ENCODE measurements around the gene XIAP. TPM values are rescaled to one million over a fixed set of nuclear protein-coding genes. Genes with fewer than 3 reads are reported as not detected.
"Not testable (repeated sequence)": the region's sequence is repeated elsewhere in the genome, so short reads cannot be mapped to it uniquely, and the experiment has no call there.

XIAP gene
- total RNA-seq, 3 donors from 2014 or later: 72.4 to 82.2 (median 73.9) TPM

DNA sequence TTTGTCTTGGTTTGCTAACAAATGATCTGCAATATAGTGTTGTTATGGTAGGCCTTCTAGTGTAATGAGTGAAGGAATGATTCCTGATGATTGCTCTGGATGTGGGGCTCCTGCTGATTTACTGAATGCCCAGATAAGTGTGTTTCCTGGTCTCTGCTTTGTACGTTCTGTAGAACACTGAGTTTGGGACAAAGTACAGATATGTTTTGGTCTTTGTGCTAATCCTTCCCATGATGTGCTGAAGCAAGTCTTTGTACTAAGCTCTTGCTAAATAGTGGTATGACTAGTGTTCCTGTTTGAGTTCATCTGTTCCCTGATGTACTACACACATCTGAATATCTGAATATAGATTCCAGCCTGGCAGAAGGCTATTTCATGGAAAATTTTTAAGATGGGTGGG, 36.9 kb upstream of the XIAP start:
- DNase-seq (no peak), ATAC-seq (peak; percentile 37)

DNA sequence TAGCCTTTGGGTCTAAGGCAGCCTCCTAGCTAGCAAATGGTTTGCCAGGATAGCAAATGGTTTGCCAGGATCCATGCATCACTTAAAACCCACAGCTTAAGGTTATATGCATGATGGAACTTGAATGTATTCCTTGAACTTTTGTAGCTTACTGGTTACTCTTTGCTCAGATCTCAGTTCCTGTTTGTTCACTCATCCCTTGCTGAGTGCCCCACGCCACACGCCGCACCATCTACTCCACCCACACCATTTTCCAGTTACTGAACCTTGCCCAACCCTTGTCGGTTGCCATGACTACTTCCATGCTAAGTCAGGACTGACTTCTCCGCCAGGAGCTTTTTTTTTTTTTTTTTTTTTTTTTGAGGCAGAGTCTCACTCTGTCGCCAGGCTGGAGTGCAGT, 29.5 kb upstream of the XIAP start:
- DNase-seq: peak; percentile 68 to 76 (median 75)
- intact Hi-C loops (cut with DNase I, micrococcal nuclease): loop anchor here in 1 of 2 donors (10.0 kb wide), 1 partner anchor 234 kb away; no protein-coding TSS in a partner anchor
- Histone ChIP-seq H3K4me1 (ENCODE audit: low read depth) (no peaks in the 10 kb centered on the region), H3K36me3 (ENCODE audit: low read depth) (no peaks in the 10 kb centered on the region), H3K4me3 (no peak overlapping the region), H3K9me3 (no peaks in the 10 kb centered on the region)
- TF ChIP-seq, protein P1, sequence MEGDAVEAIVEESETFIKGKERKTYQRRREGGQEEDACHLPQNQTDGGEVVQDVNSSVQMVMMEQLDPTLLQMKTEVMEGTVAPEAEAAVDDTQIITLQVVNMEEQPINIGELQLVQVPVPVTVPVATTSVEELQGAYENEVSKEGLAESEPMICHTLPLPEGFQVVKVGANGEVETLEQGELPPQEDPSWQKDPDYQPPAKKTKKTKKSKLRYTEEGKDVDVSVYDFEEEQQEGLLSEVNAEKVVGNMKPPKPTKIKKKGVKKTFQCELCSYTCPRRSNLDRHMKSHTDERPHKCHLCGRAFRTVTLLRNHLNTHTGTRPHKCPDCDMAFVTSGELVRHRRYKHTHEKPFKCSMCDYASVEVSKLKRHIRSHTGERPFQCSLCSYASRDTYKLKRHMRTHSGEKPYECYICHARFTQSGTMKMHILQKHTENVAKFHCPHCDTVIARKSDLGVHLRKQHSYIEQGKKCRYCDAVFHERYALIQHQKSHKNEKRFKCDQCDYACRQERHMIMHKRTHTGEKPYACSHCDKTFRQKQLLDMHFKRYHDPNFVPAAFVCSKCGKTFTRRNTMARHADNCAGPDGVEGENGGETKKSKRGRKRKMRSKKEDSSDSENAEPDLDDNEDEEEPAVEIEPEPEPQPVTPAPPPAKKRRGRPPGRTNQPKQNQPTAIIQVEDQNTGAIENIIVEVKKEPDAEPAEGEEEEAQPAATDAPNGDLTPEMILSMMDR (IDR thresholded peaks at IDR 0.05): no peak
- peak; percentile 96 for ATAC-seq

More for the DNA sequence above, 36.9 kb upstream of the XIAP start:
- no peak overlapping the region for H3K4me3 ChIP-seq
- no peaks in the 10 kb centered on the region for H3K4me1 ChIP-seq (ENCODE audit: low read depth)
- H3K36me3 ChIP-seq (ENCODE audit: low read depth): no peaks in the 10 kb centered on the region
- intact Hi-C loops (cut with DNase I, micrococcal nuclease): no loop called here
- no peaks in the 10 kb centered on the region for H3K9me3 ChIP-seq
- TF ChIP-seq, protein P1 (IDR thresholded peaks at IDR 0.05): no peak

DNA sequence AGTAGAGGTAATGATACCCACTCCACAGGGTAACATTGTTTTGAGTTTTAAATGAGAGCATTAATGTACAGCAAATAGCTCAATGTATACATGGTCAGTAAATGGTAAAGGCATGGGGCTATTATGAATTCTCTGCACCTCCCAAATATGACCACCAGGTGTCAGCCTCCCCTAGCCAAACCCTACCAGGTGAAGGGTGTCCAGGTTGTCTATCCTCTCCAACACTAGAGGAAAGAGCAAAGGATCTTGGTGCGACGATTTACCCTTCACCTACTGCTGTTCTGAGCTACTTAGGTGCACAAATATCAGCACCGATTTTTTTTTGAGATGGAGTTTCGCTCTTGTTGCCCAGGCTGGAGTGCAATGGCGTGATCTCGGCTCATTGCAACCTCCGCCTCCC, 26.5 kb upstream of the XIAP start:
- intact Hi-C loops (cut with DNase I, micrococcal nuclease): loop anchor here in 1 of 2 donors (10.0 kb wide), 1 partner anchor 231 kb away; no protein-coding TSS in a partner anchor
- ATAC-seq: peak; percentile 82

DNA sequence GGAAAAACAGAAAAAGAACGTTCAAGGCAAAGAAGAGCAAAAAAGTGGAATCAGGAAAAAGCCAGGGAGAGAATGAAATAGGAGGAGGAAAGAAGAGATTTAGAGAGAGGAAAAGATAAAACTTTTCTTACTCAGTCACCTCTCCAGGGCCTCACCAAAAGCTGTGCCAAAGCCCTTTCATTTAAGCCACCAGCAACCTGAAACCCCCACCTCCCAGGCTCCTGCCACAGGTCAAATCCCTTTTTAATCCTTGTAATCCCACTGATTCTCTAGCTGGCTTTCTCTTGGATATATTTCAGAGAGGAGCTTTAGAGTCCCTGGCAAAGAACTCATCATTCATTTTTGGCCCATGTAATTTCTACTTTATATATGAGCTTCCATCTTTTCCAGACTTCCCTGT, 25.7 kb upstream of the XIAP start:
- TF ChIP-seq, protein P1 (IDR thresholded peaks at IDR 0.05): no peak
- intact Hi-C loops (cut with DNase I, micrococcal nuclease): loop anchor here in 1 of 2 donors (10.0 kb wide), 1 partner anchor 231 kb away; no protein-coding TSS in a partner anchor
- ATAC-seq: no peak

More for the DNA sequence above, 26.5 kb upstream of the XIAP start:
- Histone ChIP-seq H3K36me3 (ENCODE audit: low read depth) (no peaks in the 10 kb centered on the region), H3K4me1 (ENCODE audit: low read depth) (peaks cover 3% of the 10 kb centered on the region), H3K4me3 (no peak overlapping the region), H3K9me3 (no peaks in the 10 kb centered on the region)
- TF ChIP-seq, protein P1 (IDR thresholded peaks at IDR 0.05): peak; percentile 39
- peak in 1 of 3 donors; percentile 75 for DNase-seq

DNA sequence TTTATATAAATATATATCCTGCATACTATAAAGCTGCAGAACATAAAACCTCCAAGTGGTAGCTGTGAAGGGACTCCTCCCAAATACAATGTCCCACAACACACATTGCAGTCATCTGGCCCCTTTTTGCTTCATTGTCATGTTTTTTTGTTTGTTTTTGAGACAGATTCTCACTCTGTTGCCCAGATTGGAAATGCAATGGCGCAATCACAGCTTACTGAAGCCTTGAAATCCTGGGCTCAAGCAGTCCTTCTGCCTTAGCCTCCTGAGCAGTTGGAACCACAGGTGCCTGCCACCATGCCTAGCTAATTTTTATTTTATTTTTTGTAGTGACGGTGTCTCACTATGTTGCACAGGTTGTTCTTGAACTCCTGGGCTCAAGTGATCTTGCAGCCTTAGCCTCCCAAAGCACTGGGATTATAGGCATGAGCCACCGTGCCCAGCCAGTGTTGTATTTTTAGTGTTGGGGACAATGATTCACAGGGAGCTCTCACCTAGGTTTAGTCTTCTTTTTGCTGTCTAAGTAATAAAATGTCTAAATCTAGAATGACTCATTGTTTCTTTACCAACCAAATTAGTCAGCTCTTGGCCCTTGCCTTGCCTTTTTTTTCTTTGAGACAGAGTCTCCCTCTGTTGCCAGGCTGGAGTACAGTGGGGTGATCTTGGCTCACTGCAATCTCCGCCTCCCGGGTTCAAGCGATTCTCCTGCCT, 24.0 kb upstream of the XIAP start:
- Histone ChIP-seq H3K36me3 (ENCODE audit: low read depth) (no peaks in the 10 kb centered on the region), H3K4me1 (ENCODE audit: low read depth) (peaks cover 3% of the 10 kb centered on the region), H3K9me3 (no peaks in the 10 kb centered on the region), H3K4me3 (no peak overlapping the region)
- intact Hi-C loops (cut with DNase I, micrococcal nuclease): loop anchor here in 1 of 2 donors (10.0 kb wide), 1 partner anchor 229 kb away; no protein-coding TSS in a partner anchor
- DNase-seq (no peak), ATAC-seq (peak; percentile 85)
- TF ChIP-seq, protein P1 (IDR thresholded peaks at IDR 0.05): no peak

More for the DNA sequence above, 25.7 kb upstream of the XIAP start:
- Histone ChIP-seq H3K9me3 (no peaks in the 10 kb centered on the region), H3K36me3 (ENCODE audit: low read depth) (no peaks in the 10 kb centered on the region), H3K4me1 (ENCODE audit: low read depth) (peaks cover 3% of the 10 kb centered on the region), H3K4me3 (no peak overlapping the region)
- no peak for DNase-seq

DNA sequence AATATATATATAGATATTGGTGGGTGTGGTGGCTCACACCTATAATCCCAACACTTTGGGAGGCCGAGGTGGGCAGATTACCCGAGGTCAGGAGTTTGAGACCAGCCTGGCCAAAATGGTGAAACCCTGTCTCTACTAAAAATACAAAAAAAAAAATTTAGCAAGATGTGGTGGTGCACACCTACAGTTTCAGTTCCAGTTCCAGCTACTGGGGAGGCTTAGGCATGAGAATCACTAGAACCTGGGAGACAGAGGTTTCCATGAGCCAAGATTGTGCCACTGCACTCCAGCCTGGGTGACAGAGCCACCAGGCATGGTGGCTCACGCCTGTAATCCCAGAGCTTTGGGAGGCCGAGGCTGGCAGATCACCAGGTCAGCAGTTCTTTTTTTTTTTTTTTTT, 14.7 kb upstream of the XIAP start:
- H3K4me1 ChIP-seq (ENCODE audit: low read depth); DNase-seq; ATAC-seq; H3K36me3 ChIP-seq (ENCODE audit: low read depth); H3K4me3 ChIP-seq; intact Hi-C loops (cut with DNase I, micrococcal nuclease); H3K9me3 ChIP-seq: not testable (repeated sequence)

Measured in mucosa of descending colon (tissue), 3 donors.